Urinary bladder (tissue), 4 donors: ENCODE data around the gene SLC16A12. TPM values are rescaled to one million over a fixed set of nuclear protein-coding genes. Genes with fewer than 3 reads are reported as not detected.
"Not testable (repeated sequence)": the region's sequence is repeated elsewhere in the genome, so short reads cannot be mapped to it uniquely, and the experiment has no call there.

Source experiments
- DNase-seq: peaks from one replicate; pipeline ENCODE4 v3.0.0-alpha.2; 2015; ENCODE audit errors: extremely low spot score
- H3K27ac ChIP-seq: one replicate; pipeline ENCODE4 v1.5.1; 2013; ENCODE audit warnings: low read depth, mild to moderate bottlenecking, moderate library complexity
- H3K36me3 ChIP-seq: one replicate; pipeline ENCODE4 v1.6.1; 2013; ENCODE audit warnings: mild to moderate bottlenecking, moderate library complexity; ENCODE audit not compliant: insufficient read depth
- H3K4me1 ChIP-seq: one replicate; pipeline ENCODE4 v1.6.1; 2013; ENCODE audit warnings: mild to moderate bottlenecking, moderate library complexity; ENCODE audit not compliant: insufficient read depth
- H3K4me3 ChIP-seq: one replicate; pipeline ENCODE4 v1.5.1; 2013; ENCODE audit warnings: low read depth, low read length
- WGBS: extraction: QIAGEN DNeasy Blood & Tissue Kit; methylation state at CpG from one replicate; pipeline ENCODE4 v1.1.7; 2013; 5-methylcytosine and 5-hydroxymethylcytosine counted together
- polyA plus RNA-seq: library from polyadenylated mRNA; stranded (reverse); fragments of 200-250 nt; gene quantifications from one replicate; pipeline ENCODE4 v1.2.3, GENCODE V29; 2013
- total RNA-seq: library from RNA; depleted of rRNA; stranded (reverse); fragments of >200 nt; gene quantifications from one replicate; pipeline ENCODE4 v1.2.3, GENCODE V29; 2014
- donor health status: healthy with polysubstance abuse.
- donor health status: healthy.

The SLC16A12 gene
- total and polyA plus RNA-seq, 2 donors: 1.1 to 4.2 TPM

DNA sequence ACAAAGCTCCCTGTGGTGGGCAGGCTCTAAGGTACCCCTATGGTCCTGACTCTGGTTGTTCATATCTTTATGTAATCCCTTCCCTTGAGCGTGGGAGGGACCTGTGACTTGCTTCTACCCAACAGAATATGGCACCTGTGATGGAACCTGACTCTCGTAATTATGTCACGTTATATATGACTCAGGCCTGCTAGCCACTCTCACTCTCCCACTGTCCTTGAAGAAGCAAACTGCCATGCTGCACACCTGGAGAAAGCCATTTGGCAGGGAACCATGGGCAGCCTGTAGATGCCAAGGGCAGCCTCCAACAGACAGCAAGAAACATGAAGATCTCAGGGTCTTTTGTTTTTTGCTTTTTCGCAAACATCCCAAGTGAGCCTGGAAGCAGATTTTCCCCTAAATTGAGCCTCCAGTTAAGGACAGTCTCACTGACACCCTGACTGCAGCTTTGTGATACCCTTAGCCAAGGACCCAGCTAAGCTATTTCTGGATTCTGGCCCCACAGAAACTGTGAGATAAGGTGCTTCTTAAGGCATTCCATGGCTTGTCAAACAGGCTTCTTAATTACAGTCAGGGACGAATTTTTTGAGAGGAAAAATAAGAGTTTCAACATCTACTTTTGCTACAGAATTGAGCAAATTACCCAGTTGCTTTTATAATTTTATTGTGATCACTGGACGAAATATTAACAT lies 71.4 kb downstream of the SLC16A12 start:
- no peak overlapping the region for H3K27ac ChIP-seq
- 86% methylated on average over 6 of the region's 6 CpGs for WGBS
- no peak for DNase-seq

DNA sequence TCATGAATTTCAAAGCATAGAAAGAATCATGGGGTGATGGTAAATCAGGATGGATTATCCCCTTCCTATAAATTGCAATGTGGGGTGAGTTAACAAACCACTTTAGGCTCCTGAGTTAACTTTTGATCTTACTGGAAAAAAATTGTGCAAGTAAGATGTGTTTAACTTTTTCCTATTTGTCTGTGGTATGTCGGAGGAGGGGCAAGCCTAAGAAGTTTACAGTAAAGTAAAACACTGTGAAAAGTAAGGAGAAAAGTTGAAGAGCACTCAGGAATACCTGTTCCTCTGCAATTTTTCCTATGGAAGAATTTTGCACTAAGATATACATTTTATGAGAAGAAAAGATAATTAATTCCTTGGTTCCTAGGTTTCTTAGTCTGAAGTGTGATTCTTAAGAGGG lies 76.6 kb downstream of the SLC16A12 start:
- H3K4me3 ChIP-seq: no peak overlapping the region
- H3K4me1 ChIP-seq: no peaks in the 10 kb centered on the region
- no peak overlapping the region for H3K27ac ChIP-seq
- 60% methylated on average over 1 of the region's 1 CpG for WGBS
- DNase-seq: no peak
- H3K36me3 ChIP-seq: no peaks in the 10 kb centered on the region

More for the DNA sequence above, 71.4 kb downstream of the SLC16A12 start:
- Histone ChIP-seq H3K36me3 (no peaks in the 10 kb centered on the region), H3K4me3 (no peak overlapping the region), H3K4me1 (no peaks in the 10 kb centered on the region)

DNA sequence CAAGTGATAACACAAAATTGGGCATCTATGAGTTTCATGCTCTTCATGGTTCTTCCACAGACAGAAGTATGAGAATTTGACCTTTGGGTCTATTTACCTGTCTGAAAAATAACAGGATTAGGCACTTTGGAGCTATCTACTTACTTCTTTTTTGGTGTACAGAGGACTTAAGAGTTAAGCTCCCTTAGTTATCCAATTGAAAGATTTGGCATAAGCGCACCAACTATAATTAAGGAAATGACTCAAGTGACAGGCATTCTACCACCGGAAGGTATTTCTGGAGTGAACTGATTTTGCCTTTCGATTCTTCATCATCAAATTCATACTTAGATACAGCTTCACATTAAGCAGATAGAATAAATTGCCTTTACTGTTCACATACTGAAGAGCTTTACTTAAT lies 77.1 kb downstream of the SLC16A12 start:
- WGBS: 63% methylated on average over 3 of the region's 3 CpGs
- Histone ChIP-seq H3K27ac (no peak overlapping the region), H3K4me3 (no peak overlapping the region), H3K4me1 (no peaks in the 10 kb centered on the region), H3K36me3 (no peaks in the 10 kb centered on the region)
- no peak for DNase-seq

DNA sequence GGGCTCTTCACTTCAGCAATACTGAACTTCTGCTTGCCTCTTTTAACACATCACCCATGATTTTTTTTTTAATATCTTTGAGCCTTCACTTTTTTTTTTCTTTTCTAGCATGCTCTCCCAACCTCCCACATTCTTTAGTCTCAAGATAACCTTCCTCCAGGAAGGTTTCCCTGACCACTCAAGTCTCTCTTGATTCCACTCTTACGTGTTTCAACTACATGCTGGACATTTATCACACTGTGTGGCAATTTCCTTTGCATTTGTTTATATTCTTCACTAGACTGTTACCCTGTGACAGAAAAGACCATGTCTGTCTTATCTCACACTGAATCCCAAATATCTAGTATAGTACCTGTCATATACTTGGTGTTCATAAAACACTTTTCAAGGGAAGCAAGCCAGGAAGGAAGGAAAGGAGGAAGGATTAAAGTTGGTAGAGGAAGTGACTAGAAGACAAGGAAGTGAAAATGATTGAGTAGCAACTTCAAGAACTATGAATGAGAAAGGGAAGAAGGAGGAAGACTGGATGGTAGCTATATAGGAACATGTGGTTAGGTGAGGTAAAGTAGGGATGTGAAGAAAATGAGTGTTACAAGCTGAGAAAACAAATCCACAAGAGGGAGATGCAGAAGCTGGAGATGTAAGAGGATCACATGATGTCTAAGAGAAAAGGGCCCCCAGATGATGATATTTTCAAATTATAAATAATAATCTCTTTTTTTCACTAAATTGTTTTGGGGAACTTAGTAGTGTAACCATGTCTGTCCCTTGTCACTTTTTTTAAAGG lies 80.6 kb downstream of the SLC16A12 start:
- Histone ChIP-seq H3K27ac (no peak overlapping the region), H3K4me3 (no peak overlapping the region), H3K36me3 (no peaks in the 10 kb centered on the region), H3K4me1 (no peaks in the 10 kb centered on the region)
- 53% methylated on average over 1 of the region's 1 CpG for WGBS
- no peak for DNase-seq

DNA sequence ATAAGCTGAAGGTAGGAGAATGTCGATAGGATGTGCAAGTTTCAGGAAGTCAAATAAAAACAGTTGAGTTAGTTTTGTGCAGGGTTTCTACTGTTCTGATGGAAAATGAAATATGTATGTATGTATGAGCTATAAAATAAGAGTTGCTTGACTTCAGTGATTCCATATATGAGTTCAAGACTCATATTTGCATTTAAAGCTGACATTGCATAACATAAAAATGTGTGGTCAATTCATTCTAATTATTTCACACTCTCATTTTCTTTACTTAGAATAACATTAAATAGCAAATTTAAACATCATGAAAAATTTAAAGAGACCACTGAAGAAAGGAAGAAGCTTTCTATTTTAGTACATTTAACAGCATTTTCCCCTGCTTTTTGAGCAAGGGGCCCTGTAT lies 83.2 kb downstream of the SLC16A12 start:
- Histone ChIP-seq H3K27ac (no peak overlapping the region), H3K4me3 (no peak overlapping the region), H3K4me1 (no peaks in the 10 kb centered on the region), H3K36me3 (no peaks in the 10 kb centered on the region)
- no peak for DNase-seq
- WGBS: 77% methylated on average over 1 of the region's 1 CpG

DNA sequence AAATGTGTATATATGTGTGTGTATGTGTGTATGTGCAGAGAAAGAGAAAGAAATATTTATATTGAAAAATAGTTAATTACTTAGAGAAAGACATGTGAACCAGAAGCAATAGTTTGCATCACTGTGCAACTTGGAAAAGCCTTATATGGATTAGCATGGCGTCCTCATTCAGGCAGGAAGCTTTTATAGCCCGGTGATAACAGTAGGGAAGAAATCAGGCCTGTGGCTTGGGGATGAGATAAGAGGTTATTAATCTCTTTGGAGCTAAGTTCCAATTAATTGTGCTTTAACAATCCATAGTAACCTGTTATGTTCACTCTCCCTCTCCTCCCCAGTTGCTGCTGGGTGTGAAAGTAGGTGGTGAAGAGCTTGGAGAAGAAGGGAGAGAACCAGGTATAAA lies 84.5 kb downstream of the SLC16A12 start:
- H3K27ac ChIP-seq: no peak overlapping the region
- H3K36me3 ChIP-seq: no peaks in the 10 kb centered on the region
- WGBS: 75% methylated on average over 2 of the region's 2 CpGs
- H3K4me3 ChIP-seq: no peak overlapping the region
- no peaks in the 10 kb centered on the region for H3K4me1 ChIP-seq
- no peak for DNase-seq

DNA sequence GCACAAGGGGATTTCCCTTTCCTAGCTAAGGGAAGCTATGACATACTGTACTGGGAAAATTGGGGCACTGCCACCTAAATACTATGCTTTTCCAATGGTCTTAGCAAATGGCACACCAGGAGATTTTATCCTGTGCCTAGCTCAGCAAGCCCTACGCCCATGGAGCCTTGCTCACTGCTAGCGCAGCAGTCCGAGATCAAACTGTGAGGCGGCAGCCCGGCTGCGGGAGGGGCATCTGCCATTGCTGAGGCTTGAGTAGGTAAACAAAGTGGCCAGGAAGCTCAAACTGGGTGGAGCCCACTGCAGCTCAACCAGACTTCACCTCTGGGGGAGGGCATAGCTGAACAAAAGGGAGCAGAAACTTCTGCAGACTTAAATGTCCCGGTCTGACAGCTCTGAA lies 90.6 kb downstream of the SLC16A12 start:
- DNase-seq, H3K36me3 ChIP-seq, H3K4me1 ChIP-seq, H3K27ac ChIP-seq, H3K4me3 ChIP-seq: not testable (repeated sequence)
- WGBS: 95% methylated on average over 7 of the region's 7 CpGs

DNA sequence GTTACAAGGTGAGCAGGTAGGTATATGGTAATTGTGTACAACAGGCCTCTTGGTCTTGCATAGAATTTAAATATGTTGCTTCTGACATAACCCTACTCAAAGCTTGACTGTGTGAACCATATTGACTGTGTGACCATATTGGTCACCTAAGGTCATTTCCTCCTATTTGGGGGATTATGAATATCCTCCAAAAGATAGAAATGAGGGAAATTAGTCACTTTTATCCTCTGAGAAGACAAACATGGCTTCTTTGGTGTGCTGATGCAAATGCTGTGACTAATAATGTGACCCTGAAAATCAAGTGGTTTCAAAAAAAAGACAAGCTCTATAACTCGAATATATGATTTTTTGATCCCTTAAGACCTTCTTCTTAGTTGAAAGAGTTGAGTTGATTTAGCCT lies 93.1 kb downstream of the SLC16A12 start:
- no peaks in the 10 kb centered on the region for H3K36me3 ChIP-seq
- H3K27ac ChIP-seq: no peak overlapping the region
- WGBS: 72% methylated on average over 1 of the region's 1 CpG

DNA sequence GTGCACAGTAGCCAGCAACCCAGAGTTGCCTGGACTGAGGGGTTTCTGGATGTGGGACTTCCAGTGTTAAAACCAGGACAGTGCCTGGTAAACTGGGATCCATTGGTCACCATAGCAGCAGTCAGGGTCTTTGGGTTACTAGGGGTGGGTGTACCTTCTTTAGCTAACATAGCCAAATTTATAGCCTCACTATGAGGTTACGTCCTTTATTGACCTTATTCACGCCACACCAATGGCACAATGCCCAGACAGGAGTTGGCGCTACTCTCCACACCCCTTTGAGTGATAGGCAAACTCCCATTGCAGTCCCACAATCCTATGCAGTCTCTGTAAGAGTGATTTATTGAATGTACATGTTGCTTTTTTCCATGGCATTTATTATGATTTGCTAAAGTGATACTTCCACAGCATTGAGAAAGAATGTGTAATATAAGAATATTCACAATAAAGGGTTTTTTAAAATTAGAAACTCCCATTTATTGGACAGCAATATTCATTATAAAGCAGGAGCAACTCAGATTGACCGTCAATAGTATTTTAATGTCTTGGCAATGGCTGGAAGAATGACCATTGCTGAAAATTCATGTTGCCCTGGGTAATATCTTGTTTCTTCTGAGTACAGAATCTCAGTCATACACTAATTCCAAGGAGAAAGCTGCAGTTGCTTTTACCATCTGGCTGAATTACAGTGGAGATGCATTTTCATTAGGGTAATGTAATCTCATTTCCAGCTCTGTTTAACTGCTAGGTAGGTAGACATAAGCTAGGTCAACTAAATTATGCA lies 95.0 kb downstream of the SLC16A12 start:
- no peak overlapping the region for H3K4me3 ChIP-seq
- 66% methylated on average over 4 of the region's 4 CpGs for whole genome bisulfite sequencing
- H3K36me3 ChIP-seq: no peaks in the 10 kb centered on the region
- H3K4me1 ChIP-seq: no peaks in the 10 kb centered on the region
- no peak overlapping the region for H3K27ac ChIP-seq
- no peak for DNase-seq

More for the DNA sequence above, 93.1 kb downstream of the SLC16A12 start:
- H3K4me3 ChIP-seq: no peak overlapping the region
- H3K4me1 ChIP-seq: no peaks in the 10 kb centered on the region
- no peak for DNase-seq

DNA sequence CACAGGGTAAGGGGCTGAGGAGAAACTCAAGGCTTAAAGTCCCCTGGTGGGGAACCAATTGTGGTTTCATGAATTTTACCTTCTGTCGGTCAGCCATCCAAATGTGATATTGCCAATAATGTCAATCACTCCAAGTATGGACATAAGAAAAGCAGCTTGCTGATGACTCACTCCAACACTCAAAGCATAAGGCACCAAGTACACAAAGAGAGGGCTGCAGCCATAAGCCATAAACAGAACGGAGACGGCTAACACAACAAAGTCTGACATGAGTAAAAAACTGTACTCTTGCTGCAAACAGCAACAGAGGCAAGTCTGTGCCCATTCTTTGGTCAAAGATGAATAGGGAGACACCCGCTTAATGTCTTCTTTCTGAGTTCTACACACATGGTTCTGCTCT lies 96.9 kb downstream of the SLC16A12 start:
- Histone ChIP-seq H3K4me3 (no peak overlapping the region), H3K4me1 (no peaks in the 10 kb centered on the region), H3K36me3 (no peaks in the 10 kb centered on the region), H3K27ac (no peak overlapping the region)
- 82% methylated on average over 4 of the region's 4 CpGs for WGBS
- no peak for DNase-seq

DNA sequence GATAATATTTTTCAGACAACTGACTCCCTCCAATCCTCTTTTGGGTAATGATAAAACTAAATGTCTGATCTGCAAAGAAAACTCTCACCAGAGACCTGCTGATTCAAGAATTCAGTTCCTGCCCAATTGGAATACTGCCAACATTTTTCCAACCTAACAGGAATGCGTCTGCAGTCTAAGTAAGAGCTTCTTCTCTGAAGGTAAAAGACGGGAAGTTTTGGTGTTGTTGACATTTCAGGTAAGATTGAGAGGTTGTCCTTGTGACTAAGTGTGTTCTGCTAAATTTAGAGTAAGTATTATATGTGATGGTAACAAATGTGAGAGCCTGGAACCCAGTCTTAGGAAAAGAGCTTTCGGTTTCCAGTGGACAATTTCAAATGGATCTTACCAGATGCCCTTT lies 103.4 kb downstream of the SLC16A12 start:
- no peak overlapping the region for H3K27ac ChIP-seq
- no peaks in the 10 kb centered on the region for H3K4me1 ChIP-seq
- no peaks in the 10 kb centered on the region for H3K36me3 ChIP-seq
- DNase-seq: peak; percentile 11
- H3K4me3 ChIP-seq: no peak overlapping the region
- WGBS: 53% methylated on average over 3 of the region's 3 CpGs

DNA sequence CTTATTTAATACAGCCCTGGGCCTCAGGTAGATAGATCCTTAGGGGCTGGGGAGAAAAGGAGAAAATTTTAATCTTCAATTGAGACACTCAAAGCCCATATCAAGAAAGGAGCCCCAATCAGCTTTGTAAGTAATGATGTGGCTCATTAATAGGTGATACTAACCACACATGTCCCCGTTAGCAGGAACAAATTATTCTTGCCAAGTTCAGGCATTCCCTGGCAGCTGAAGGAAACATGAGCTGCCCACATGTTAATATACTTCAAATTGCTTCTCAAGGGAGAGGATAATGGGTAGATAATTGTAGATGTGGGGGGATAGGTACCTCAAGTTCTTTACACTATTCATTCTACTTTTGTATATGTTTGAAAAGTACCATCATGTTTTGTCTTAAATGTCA lies 106.5 kb downstream of the SLC16A12 start:
- Histone ChIP-seq H3K36me3 (no peaks in the 10 kb centered on the region), H3K4me1 (no peaks in the 10 kb centered on the region), H3K27ac (no peak overlapping the region), H3K4me3 (no peak overlapping the region)
- 77% methylated on average over 1 of the region's 1 CpG for WGBS
- no peak for DNase-seq

DNA sequence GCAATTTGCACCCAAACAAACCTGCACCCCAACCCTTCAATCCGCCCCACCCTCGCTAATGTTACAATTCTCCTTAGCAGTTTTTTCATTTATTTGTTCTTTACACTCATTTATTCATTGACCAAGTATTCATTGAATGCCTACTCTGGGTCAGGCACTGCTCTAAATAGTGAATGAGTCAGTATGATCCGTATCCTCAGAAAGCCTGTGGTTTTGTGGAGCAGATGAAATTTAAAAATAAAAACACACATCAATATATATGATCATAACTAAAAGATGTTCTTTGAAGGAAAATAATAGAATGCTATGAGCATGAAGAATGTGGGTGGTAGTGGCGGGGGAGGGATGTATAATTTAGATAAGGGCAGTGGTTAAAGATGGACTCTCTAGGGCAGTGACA lies 107.8 kb downstream of the SLC16A12 start:
- no peak overlapping the region for H3K27ac ChIP-seq
- DNase-seq: no peak
- no peaks in the 10 kb centered on the region for H3K36me3 ChIP-seq
- WGBS: 90% methylated on average over 4 of the region's 4 CpGs
- H3K4me3 ChIP-seq: no peak overlapping the region
- H3K4me1 ChIP-seq: no peaks in the 10 kb centered on the region
